Activated naive CD4-positive, alpha-beta T cell (primary cell): ENCODE data around the gene ADAM23.
"Not testable (repeated sequence)": the region's sequence is repeated elsewhere in the genome, so short reads cannot be mapped to it uniquely, and the experiment has no call there.

Experiments used
- DNase-seq, 4 experiments: peaks; one replicate each; lab custom pipeline; 2025; lab: John Stamatoyannopoulos, UW

Gene ADAM23

GRCh38 chr2:206442833-206443734 is at the start of gene ADAM23:
Gene ADAM23, plus strand, starts transcription at chr2:206443532. Its CDS starts 335 bp downstream, at chr2:206443867.
- peak in 2 of 4 experiments; percentile 5 to 22 for DNase-seq

- DNase-seq = no peak
Measured at GRCh38 chr2:206396211-206396610, 47.1 kb upstream of the ADAM23 start.

- not testable (repeated sequence) for DNase-seq
Measured at GRCh38 chr2:206402956-206403569, 40.3 kb upstream of the ADAM23 start.

GRCh38 chr2:206408323-206409320 is 34.7 kb upstream of the ADAM23 start:
- no peak for DNase-seq

GRCh38 chr2:206410714-206411113 is 32.6 kb upstream of the ADAM23 start:
- no peak for DNase-seq

GRCh38 chr2:206415618-206416243 is 27.6 kb upstream of the ADAM23 start:
- no peak for DNase-seq

GRCh38 chr2:206418968-206419367 is 24.4 kb upstream of the ADAM23 start:
- no peak for DNase-seq

- DNase-seq = no peak
Measured at GRCh38 chr2:206420721-206421120, 22.6 kb upstream of the ADAM23 start.

- no peak for DNase-seq
Measured at GRCh38 chr2:206422493-206422892, 20.8 kb upstream of the ADAM23 start.

- no peak for DNase-seq
Measured at GRCh38 chr2:206423147-206423546, 20.2 kb upstream of the ADAM23 start.

GRCh38 chr2:206424134-206424533 is 19.2 kb upstream of the ADAM23 start:
- DNase-seq = no peak

- no peak for DNase-seq
Measured at GRCh38 chr2:206428783-206429182, 14.5 kb upstream of the ADAM23 start.

- DNase-seq = no peak
Measured at GRCh38 chr2:206430452-206430851, 12.9 kb upstream of the ADAM23 start.

GRCh38 chr2:206431439-206431838 is 11.9 kb upstream of the ADAM23 start:
- no peak for DNase-seq

GRCh38 chr2:206432193-206433082 is 10.9 kb upstream of the ADAM23 start:
- DNase-seq = no peak

GRCh38 chr2:206433190-206433589 is 10.1 kb upstream of the ADAM23 start:
- no peak for DNase-seq

- DNase-seq = no peak
Measured at GRCh38 chr2:206433686-206434085, 9.6 kb upstream of the ADAM23 start.

- DNase-seq = no peak
Measured at GRCh38 chr2:206435742-206436141, 7.6 kb upstream of the ADAM23 start.

GRCh38 chr2:206438196-206438724 is 5.1 kb upstream of the ADAM23 start:
- no peak for DNase-seq

GRCh38 chr2:206442474-206442832 is 879 bp upstream of the ADAM23 start:
- no peak for DNase-seq
